GM18519 (cell line): ENCODE data around the gene VASN.
"Not testable (repeated sequence)": the region's sequence is repeated elsewhere in the genome, so short reads cannot be mapped to it uniquely, and the experiment has no call there.

Source experiments
- ATAC-seq: cut with Tn5 transposase; IDR thresholded peaks from one replicate; pipeline ENCODE4 v1.9.1; 2021; ENCODE audit warnings: mild to moderate bottlenecking, moderate library complexity; ENCODE audit not compliant: unreplicated experiment, low FRiP score

Gene VASN

DNA sequence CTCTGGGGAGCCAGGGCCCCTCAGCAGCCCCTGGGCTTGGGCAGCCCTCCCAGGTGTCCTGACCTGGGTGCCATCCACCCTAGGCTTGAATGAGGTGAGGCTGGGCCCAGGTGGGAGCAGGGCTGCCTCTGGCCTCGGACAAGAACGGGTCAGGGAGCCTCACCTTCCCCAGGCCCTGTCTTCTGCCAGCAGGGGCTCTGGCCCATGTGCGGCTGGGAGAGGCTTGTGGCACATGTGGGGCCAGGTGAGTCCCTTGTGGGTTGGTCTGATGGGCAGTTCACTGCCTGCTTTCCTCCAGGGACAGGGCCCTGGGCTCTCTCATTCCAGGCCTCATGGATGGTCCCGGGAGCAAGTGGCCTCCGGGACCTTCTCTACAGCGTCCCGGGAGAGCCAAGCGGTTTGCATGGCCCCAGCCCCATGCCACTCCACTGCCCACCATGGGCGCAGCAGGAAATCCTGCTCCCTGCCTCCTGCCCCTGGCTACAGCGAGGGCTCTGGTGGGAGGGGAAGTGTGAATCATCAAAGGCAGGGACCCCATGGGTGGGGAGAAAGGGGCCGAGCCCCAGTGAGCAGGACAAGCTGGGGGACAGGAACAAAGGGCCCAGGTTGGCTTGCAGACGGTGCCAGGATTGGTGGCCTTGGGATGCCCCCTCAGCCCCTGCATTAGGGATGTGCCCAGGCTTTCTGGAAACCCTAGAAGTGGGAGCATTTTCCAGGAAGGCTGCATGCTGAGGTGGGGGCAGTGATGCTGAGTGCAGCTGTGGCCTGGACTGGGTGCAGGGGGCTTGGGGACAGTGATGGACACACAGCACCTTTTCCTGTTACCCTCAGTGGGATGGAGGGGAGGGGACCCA, 12.2 kb downstream of the VASN start:
- ATAC-seq = no peak

DNA sequence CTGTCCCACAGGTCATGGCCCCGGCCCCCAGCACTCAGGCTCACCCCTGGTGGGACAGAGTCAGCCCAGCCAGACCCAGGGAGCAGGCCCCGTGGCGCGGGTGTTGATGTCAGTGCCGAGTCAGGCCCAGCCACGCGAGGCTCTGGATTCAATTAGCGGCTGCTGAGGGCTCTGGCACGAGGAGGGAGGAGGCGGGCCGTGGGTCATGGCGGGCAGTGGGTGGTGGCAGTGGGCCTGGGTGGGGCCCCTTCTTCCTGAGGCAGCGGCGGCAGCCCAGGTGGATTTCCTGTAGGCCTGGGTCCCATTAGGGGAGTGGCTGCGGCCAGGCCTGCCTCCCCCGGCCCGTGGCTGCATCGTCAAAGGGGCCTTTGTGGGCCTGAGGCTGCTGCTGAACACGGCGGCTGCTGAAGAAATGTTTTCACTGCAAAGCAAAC, 12.9 kb downstream of the VASN start:
- no peak for ATAC-seq

DNA sequence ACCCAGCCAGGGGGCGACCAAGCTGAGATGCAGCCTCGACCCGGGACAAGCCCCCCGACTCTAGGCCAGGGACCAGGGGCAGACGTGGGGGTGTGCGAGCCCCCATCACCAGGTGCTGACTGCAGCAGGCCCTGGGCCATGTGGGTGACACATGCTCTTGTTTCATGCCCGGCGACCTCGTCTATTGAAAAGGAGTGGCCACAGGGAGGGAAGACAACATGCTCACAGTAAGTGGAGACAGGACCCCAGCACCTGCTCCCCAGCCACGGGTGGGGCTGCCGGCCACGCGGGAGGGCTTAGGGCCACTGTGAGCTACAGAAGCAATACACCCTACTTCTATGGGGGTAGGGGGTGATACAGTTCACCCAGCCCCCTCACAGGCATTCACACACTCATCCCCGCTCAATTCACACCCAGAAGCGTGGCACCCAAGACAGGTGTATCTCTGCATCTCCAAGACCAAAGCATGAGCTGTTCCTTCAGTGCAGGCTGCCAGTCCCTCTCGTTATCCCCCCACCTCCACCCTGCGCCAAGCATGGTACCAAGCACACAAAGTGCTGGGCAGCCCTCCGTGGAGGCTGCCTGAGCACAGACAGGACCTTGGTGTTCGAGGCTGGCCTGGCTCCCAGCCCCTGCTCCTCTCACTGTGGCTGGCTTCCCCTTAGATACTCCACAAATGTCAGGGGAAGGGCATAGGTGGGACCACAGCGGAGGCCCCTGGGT, 13.6 kb downstream of the VASN start:
- no peak for ATAC-seq

DNA sequence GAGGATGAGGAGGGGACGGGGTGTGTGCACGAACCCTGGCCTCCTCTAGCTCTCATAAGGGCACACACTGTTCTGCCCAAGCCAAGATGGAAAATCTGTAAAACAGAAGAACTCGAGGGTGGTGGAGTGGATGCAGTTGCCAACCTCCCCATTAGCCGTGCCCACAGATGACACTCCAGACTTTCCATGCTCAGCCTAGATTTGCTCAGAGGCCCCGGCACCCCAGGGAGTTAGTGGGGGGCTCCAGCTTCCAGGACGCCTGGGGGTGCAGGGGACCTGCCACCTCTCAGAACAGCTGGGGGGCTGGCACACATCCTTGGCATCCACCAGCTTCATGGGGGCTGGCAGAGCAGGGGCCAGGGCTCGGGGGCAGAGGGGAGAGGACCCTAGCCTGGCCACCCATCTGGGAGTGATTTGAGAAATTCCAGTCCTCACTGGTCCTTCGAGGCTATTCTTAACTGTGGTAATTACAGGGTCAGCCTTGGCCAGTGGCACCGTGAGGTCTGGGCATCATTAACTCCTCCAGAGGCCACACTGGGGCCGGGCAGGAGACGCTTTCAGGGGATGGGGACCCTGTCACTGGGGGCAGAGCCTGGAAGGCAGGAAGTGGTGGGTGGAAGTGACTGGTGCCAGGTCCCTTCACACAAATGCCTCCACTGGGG, 14.3 kb downstream of the VASN start:
- ATAC-seq = no peak

DNA sequence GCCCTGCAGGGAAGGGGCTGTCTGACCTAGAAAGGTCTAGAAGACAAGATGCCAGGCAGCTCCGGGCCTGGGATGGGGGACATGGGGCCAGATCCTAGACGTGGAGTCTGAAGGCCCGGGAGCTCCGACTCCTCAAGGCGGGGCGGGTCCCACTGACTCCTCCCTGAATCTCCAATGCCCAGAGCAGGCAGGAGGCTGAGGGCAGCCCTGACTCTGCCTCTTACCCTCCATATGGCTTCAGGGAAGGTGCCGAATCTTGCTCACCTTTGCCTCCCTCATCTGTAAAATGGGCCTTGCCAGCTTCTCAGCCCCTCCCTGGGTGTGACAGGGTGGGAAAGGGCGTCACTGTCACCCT, 14.8 kb downstream of the VASN start:
- ATAC-seq = no peak

DNA sequence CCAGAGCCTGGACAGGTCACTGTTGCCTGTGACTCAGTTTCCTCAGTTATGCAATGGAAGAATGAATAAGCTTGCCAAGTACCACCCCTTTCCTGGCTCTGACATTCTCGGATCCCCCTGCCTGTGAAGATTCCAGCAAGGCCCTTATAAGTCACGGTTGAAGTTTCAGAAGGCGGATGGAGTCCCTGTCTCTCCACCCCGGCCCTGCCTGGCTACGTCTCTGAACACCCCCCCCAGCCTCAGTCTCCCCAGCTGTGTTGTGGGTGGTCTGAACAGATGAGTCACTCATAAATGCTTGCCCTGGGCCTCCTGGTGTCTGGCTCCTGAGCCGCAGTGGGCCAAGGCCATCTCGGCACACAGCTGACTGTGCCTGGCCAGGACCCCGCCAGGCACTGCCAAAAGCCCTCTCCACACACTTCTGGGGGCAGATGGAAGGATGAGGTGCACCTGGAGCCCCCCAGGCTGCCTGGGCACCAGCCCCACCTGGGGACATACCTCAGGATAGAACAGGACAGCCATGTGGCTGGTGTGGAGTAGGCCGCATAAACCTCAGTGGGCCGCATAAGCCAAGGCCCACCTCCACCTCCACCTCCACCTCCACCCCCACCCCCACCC, 15.4 kb downstream of the VASN start:
- no peak for ATAC-seq

DNA sequence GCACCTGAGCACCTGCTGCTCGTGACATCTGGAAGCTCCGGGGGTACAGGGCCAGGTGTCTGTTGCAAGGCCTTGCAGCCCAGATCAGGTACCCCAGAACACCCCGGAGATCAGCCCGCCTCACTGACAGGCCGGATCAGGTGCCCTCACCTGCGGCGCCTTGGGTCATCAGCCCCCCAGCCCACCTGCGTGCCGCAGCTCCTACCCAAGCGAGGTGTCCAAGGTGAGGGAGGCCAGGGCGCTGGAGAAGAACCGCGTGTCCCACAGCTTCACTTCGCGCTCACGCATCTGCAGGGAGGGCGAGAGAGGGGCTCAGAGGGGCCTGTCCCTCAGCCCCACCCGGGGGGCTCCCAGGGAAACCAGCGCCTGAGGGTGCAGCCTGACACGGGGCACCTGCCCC, 16.1 kb downstream of the VASN start:
- no peak for ATAC-seq

DNA sequence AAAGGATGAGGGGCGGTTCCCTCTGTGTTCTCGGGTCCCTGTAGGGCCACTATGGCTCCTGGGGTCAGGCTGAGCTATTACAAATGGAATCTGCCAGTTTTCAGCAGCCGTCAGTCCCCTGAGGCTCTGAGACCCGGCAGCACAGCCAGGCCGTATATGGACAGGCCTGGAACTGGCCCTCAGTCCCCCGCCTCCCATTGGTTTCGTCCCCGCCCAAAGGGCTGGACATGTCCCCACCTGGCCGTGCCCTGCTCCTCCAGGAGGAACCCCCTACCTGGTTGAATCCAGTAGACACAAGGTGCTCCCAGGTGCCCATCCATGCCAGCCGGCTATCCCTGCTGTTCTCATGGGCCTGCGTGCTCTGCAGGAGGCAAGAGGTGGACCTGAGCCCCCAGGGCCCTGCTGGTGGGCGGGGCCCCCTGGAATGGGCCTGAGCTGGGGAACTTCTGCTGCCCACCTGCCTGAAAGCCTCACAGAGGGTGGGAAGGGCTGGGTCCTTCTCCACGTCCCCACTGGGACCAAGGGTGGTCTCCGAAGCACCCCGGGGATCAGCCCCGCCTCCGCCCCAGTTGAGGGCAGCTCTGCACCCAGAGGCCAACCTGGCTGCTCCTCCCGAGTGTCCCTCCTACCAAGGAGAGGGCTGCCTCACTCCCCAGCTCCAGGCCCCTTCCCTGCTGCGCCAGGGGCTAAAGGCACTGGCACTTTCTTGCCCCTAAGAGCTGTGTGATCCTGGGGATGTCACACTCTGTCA, 16.8 kb downstream of the VASN start:
- no peak for ATAC-seq

DNA sequence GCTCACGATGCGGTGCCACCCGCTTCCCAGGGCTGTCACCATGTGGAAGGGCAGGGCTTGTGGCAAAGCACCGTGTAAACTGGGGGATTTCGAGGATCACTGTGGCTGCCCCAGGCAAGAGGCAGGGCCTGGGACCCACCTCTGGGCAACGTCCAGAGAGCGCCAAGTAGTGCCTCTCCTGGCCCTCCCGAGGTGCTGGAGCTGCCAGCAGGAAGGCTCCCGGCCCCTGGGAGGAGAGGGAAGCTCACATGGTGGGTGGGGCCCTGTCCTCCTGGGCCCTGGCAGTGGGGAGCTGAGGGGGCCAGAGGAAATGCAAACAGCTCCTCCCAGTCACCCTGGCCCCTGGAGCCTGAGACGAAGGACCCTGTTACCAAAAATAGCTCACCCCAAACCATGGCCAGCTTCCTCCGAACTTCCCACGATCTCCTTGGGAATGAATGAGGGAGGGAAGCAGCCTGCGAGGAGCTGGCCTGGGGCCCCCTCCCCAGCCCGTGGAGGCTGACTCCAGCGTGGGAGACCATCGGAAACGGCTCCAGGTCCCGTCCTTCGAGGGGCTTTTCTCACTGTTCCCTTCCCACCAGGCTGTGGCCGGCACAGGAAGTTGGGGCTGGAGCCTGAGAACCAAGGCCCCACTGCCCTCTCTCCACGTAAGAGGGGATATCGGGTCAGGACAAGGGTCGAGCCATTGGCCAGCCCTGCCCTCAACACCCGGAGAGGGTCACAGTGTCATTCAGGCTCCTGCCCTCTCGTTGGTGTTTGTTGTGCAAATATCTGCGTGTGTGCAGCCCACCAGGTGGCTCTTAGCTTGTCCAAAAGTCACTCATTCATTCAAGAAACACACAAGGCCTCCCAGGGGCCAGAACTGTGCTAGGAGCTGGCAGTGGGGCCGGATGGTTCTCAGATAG, 17.7 kb downstream of the VASN start:
- no peak for ATAC-seq

DNA sequence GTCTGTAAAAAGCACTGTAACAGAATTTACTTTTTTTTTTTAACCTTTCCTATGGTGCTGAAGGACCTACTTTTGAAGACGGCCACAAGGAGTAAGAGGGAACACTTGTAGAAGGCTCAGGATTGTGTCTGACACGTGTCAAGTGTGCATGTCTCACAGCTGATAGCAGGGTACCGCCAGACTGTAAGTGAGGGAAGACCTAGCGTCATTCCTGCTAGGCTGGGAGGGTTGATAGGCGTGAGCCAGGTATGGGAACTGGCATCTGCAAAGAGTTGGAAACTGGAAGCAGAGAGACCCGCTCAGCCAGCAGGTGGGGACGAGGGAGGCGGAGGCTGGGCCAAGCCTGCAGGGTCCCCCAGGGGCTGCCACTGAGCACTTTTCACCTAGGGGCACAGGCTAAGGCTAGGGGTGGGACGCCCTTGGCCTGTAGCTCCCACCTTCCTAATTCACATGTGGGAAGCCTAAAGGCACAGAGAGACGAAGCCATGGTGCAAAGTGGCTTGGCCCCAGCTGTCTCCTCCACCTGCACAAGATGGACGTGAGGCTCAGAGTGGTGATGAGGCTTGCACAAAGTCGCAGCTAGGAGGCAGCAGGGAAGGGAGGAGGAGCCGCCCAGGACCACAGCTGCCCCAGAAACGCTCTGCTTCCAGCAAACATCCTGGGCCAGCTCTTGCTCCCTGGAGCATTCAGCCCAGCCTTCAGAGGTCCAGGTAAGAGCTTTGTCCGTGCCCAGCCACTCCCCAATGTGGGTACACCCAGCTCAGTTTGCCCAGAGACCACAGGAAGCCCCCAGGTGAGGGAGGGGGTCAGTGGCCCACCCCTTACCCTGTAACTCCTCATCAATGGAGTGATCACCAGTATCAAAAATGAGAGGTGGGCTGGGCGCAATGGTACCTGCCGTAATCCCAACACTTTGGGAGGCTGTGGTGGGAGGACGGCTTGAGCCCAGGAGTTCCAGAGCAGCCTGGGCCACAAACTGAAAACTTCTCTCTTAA, 18.9 kb downstream of the VASN start:
- no peak for ATAC-seq

DNA sequence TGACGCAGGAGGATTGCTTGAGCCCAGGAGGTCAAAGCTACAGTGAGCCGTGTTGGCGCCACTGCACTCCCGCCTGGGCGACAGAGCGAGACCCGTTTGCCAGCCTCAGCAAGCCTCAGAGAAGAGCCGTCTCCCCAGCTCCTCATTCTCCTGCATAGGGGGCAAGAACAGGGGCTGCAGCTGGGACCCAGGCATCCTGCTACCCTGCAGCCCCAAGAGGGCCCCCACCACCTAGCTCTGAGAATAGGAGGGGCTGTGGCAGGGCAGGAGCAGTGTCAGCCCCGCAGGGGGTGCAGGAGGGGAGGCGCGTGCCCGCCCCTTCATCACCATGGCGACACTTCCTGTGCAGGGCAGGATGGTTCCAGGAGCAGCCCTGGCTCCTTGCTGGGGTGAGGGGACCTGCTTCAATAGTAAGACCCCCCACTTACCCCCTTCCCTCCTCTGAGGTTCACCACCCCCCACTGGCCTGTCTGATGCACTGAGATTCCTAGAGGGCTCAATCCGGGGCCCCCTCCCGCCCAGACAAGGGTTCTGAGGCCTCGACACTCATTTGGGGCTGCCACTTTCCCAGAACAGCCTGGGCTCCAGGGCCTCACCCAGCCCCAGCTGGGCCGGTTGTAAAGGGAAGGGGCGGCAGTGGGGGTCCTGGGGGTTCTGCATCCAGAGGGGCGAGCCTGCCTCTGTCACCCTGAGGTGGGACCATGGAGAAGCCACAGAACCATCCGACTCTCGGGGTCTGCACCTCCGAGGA, 20.2 kb downstream of the VASN start:
- ATAC-seq = no peak

DNA sequence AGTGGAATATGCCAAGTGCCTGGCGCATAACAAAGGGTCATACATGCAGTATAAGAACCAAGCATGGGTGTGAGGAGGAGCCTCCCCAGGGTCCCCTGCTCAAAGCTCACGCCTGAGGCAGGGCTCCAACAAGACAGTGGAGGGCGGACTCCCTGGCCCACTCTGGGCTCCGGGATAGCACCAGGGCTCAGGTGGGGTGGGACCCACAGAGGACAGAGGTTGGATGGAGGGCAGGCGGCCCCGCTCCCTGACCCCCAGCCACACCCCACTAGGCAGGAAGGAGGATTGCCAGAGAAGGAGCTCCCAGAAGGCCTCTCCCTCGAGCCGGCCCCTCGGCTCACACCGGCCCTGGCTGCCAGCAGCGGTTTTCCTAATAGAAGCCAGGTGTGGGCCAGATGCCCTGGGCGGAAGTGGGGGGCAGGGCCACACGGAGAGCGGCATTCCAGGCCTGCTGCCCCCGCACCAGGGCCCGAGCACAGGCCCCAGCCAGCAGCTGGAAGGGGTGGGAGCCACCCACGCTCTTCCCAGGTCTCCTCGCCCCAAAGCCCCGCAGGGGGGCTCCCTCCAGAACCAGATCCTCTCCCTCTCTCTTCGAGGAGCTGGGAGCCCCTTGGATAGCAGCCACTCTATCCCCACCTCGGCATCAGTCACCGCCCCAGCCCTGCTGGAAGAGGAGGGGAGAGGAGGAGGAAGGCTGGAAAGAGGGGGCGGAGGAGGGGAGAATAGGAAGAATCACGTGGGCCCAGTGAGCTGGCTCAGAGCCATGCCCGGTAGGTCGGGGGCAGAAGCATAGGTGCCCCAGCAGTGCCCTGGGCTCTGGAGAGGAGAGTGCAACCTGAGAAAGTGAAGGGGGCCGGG, 21.0 kb downstream of the VASN start:
- ATAC-seq = no peak

DNA sequence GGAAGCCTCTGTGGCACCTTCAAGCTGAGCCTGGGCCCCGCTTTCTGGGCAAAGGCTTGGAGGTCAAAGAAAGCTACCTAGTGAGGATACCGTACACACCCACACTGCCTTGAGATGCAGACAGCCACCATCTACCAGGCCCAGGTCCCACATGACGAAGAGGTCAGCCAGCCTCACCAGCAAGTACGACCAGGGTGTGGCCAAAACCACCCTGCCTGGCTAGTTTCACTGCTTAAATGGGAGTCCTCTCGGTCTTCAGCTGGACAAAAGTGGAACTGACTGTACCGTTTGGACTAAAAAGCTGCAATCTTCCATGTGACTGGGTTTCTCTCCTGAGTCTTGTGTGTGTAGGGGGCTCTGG, 21.6 kb downstream of the VASN start:
- ATAC-seq = no peak

DNA sequence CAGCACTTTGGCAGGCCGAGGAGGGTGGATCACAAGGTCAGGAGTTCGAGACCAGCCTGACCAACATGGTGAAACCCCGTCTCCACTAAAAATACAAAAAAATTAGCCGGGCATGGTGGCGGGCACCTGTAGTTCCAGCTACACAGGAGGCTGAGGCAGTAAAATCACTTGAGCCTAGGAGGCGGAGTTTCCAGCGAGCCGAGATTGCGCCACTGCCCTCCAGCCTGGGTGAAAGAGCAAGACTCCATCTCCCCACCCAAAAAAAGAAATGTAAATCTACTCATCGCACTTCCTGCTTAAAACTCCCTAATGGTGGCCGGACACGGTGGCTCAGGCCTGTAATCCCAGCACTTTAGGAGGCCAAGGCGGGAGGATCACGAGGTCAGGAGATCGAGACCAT, 22.2 kb downstream of the VASN start:
- ATAC-seq = not testable (repeated sequence)

DNA sequence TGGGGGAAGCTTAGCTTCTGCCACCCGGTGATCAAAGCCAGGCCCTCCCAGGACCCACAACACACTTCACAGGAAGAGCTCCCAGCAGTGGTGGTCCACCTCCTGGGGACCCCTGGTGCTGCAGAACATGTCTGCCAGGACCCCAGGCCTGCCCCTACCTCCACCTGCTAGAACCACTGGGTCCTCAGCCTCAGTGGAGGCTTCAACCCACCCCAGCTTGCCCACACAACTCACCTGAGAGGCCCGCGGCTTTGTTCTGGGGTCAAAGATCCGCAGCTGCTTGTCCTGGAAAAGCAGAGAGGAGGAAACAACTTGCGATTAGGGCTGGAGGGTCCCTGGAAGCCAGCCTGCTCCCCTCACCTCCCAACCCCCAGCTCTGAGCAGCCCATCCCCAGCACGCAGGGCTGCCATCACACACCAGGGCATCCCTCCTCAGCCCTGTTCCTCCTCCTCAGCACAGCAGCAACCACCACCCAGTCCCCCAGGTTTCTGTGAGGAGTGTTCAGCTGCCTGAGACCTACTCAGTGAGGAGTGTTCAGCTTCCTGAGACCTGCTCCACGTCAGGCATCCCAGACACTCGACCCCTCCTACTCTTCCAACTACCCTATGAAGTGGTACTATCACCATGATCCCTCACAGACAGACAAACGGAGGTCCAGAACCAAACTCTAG, 23.5 kb downstream of the VASN start:
- ATAC-seq = no peak
